PFSK-1 (cell line): ENCODE data around the gene NARS2.

Source experiments
- FOXP2 ChIP-seq: optimal IDR thresholded peaks from 2 replicates; pipeline ENCODE3; 2011; ENCODE audit warnings: borderline replicate concordance, control low read depth, inconsistent platforms; ENCODE audit not compliant: insufficient read depth; ENCODE audit errors: extremely low read length, extremely low read depth
- POLR2AphosphoS5 ChIP-seq: IDR thresholded peaks from 2 replicates; pipeline ENCODE4 v1.6.1; 2012; ENCODE audit warnings: low read depth, mild to moderate bottlenecking, control low read depth, low read length, moderate library complexity
- SIN3A ChIP-seq: IDR thresholded peaks from 2 replicates; pipeline ENCODE4 v1.6.1; 2012; ENCODE audit warnings: mild to moderate bottlenecking, low read length, moderate library complexity, borderline replicate concordance; ENCODE audit not compliant: insufficient read depth
- TAF1 ChIP-seq: IDR thresholded peaks from 2 replicates; pipeline ENCODE4 v1.6.1; 2012; ENCODE audit warnings: low read length, control low read depth, borderline replicate concordance; ENCODE audit not compliant: insufficient read depth
- TF ChIP-seq, protein P1 (sequence below), 2 experiments: IDR thresholded peaks; 2 replicates each; pipeline versions ENCODE4 v1.6.1 to v1.8.0; 2011 to 2012; ENCODE audit warnings: low read depth in 2 of 2, low read length in 2 of 2, control low read depth in 1 of 2, inconsistent platforms in 1 of 2, mild to moderate bottlenecking in 1 of 2, moderate library complexity in 1 of 2; ENCODE audit not compliant: insufficient read depth in 1 of 2

GRCh38 chr11:78472382-78472781, 102.3 kb downstream of the NARS2 start:
- TF ChIP-seq SIN3A: no peak
- TF ChIP-seq, protein P1, sequence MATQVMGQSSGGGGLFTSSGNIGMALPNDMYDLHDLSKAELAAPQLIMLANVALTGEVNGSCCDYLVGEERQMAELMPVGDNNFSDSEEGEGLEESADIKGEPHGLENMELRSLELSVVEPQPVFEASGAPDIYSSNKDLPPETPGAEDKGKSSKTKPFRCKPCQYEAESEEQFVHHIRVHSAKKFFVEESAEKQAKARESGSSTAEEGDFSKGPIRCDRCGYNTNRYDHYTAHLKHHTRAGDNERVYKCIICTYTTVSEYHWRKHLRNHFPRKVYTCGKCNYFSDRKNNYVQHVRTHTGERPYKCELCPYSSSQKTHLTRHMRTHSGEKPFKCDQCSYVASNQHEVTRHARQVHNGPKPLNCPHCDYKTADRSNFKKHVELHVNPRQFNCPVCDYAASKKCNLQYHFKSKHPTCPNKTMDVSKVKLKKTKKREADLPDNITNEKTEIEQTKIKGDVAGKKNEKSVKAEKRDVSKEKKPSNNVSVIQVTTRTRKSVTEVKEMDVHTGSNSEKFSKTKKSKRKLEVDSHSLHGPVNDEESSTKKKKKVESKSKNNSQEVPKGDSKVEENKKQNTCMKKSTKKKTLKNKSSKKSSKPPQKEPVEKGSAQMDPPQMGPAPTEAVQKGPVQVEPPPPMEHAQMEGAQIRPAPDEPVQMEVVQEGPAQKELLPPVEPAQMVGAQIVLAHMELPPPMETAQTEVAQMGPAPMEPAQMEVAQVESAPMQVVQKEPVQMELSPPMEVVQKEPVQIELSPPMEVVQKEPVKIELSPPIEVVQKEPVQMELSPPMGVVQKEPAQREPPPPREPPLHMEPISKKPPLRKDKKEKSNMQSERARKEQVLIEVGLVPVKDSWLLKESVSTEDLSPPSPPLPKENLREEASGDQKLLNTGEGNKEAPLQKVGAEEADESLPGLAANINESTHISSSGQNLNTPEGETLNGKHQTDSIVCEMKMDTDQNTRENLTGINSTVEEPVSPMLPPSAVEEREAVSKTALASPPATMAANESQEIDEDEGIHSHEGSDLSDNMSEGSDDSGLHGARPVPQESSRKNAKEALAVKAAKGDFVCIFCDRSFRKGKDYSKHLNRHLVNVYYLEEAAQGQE (IDR thresholded peaks at IDR 0.05; ENCODE audit: insufficient read depth in 1 of 2, low read depth in 2 of 2, low read length in 2 of 2): no peak
- no peak for TF ChIP-seq POLR2AphosphoS5
- no peak for TF ChIP-seq TAF1
- no peak for TF ChIP-seq FOXP2
